Hepatocyte (in vitro differentiated cells): ENCODE measurements around the gene GRID2.

Experiments
- EZH2 ChIP-seq: fragments of 200-600 bp; sonication (generic); IDR thresholded peaks from 2 replicates; pipeline ENCODE4 v1.6.1; 2016; ENCODE audit warnings: antibody characterized with exemption, mild to moderate bottlenecking, borderline replicate concordance
- TF ChIP-seq, protein P1 (sequence below): fragments of 200-600 bp; sonication (generic); IDR thresholded peaks from 2 replicates; pipeline ENCODE4 v1.5.1; 2016; ENCODE audit warnings: antibody characterized with exemption, mild to moderate bottlenecking; ENCODE audit not compliant: poor library complexity

DNA sequence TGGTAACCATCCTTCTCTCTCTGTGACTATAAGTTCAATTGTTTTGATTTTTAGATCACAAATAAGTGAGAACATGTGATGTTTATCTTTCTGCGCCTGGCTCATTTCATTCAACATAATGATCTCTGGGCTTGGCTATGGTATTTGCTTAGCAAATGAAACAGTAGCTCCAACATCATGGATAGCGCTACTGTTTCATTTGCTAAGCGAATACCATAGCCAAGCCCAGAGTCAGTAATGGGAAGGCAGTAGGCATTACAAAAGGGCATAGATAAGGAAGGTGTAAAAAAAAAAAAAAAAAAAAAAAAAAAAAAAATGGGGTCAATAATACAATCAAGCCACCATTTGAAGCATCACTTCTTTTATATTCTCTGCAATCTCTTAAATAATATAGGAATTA lies 1055.8 kb downstream of the GRID2 start:
- TF ChIP-seq, protein P1, sequence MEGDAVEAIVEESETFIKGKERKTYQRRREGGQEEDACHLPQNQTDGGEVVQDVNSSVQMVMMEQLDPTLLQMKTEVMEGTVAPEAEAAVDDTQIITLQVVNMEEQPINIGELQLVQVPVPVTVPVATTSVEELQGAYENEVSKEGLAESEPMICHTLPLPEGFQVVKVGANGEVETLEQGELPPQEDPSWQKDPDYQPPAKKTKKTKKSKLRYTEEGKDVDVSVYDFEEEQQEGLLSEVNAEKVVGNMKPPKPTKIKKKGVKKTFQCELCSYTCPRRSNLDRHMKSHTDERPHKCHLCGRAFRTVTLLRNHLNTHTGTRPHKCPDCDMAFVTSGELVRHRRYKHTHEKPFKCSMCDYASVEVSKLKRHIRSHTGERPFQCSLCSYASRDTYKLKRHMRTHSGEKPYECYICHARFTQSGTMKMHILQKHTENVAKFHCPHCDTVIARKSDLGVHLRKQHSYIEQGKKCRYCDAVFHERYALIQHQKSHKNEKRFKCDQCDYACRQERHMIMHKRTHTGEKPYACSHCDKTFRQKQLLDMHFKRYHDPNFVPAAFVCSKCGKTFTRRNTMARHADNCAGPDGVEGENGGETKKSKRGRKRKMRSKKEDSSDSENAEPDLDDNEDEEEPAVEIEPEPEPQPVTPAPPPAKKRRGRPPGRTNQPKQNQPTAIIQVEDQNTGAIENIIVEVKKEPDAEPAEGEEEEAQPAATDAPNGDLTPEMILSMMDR: no peak
- TF ChIP-seq EZH2: no peak
